GM12878 (cell line): ENCODE data around the gene SPRTN. TPM values are rescaled to one million over a fixed set of nuclear protein-coding genes. Genes with fewer than 3 reads are reported as not detected.

Experiments
- ATAC-seq: fragments of 200-7000 bp; cut with Tn5 transposase; 3 replicates; pipeline ENCODE4 v1.9.1; 2020; ENCODE audit warnings: mild to moderate bottlenecking, moderate library complexity
- BruUV-seq: library from RNA; stranded (reverse); fragments of 400-500 nt; replicated peaks from 2 replicates; lab custom pipeline; 2021; lab: Mats Ljungman, UMichigan
- CTCF ChIA-PET: fragments of 300-600 bp; sonication (Branson Sonifier 250); formaldehyde crosslinking; extraction: SDS; loops from one replicate; lab custom pipeline; 2021; ENCODE audit warnings: inconsistent platforms; lab: Yijun Ruan, JAX
- POLR2A ChIA-PET: fragments of 350-600 bp; formaldehyde crosslinking; extraction: SDS; loops from one replicate; lab custom pipeline; 2021; ENCODE audit warnings: inconsistent platforms; lab: Charles Lee
- RAD21 ChIA-PET: fragments of 300-600 bp; sonication (Branson Sonifier 250); formaldehyde crosslinking; loops from one replicate; lab custom pipeline; 2023; ENCODE audit warnings: antibody characterized with exemption; ENCODE audit not compliant: unreplicated experiment; lab: Charles Lee
- SMC1A ChIA-PET: fragments of 300-600 bp; sonication (Branson Sonifier 250); formaldehyde crosslinking; loops from one replicate; lab custom pipeline; 2023; ENCODE audit not compliant: unreplicated experiment, uncharacterized antibody; lab: Charles Lee
- DNase-seq: peaks from one replicate; pipeline ENCODE4 v3.0.0-alpha.2; 2011; ENCODE audit warnings: low read depth, low spot score
- FAIRE-seq: peaks from 3 replicates; lab custom pipeline; 2011; peaks lifted over from hg19 to GRCh38; lab: Jason Lieb, UNC
- H2AFZ ChIP-seq: 2 replicates; pipeline ENCODE4 v1.6.0; 2011; ENCODE audit warnings: low read depth, low read length, control low read depth; ENCODE audit not compliant: control insufficient read depth
- H3K27ac ChIP-seq: 2 replicates; pipeline ENCODE4 v1.5.1; 2011; ENCODE audit warnings: control low read depth; ENCODE audit not compliant: control insufficient read depth, insufficient read depth
- H3K27me3 ChIP-seq, 2 experiments: replicated peaks in 1 of 2; 2 replicates each; pipeline versions ENCODE4 v1.6.0 to v1.6.1; 2011; ENCODE audit warnings: low read length in 1 of 2; ENCODE audit not compliant: control insufficient read depth in 2 of 2, insufficient read depth in 2 of 2
- H3K36me3 ChIP-seq, 2 experiments: 2 replicates each; pipeline ENCODE4 v1.5.1; 2011; ENCODE audit warnings: low read length in 1 of 2; ENCODE audit not compliant: control insufficient read depth in 2 of 2, insufficient read depth in 2 of 2
- H3K4me1 ChIP-seq: 2 replicates; pipeline ENCODE4 v1.6.1; 2011; ENCODE audit warnings: mild to moderate bottlenecking, low read length, moderate library complexity, mixed read lengths; ENCODE audit not compliant: control insufficient read depth, insufficient read depth
- H3K4me2 ChIP-seq: 2 replicates; pipeline ENCODE4 v1.6.0; 2011; ENCODE audit warnings: control low read depth; ENCODE audit not compliant: control insufficient read depth, insufficient read depth
- H3K4me3 ChIP-seq: fragments of 200-600 bp; sonication (generic); 2 replicates; pipeline ENCODE4 v1.5.1; 2016
- H3K79me2 ChIP-seq: 2 replicates; pipeline ENCODE4 v1.6.0; 2011; ENCODE audit warnings: low read length; ENCODE audit not compliant: control insufficient read depth, insufficient read depth
- H3K9ac ChIP-seq: 2 replicates; pipeline ENCODE4 v1.8.0; 2011; ENCODE audit warnings: low read length, control low read depth, mixed read lengths; ENCODE audit not compliant: control insufficient read depth, insufficient read depth
- H3K9me3 ChIP-seq: replicated peaks from 3 replicates; pipeline ENCODE4 v1.5.1; 2011; ENCODE audit warnings: mild to moderate bottlenecking, low read length; ENCODE audit not compliant: control insufficient read depth, insufficient read depth
- H4K20me1 ChIP-seq: 2 replicates; pipeline ENCODE4 v1.6.0; 2011; ENCODE audit not compliant: control insufficient read depth, insufficient read depth
- ATF7 ChIP-seq: fragments of 450-650 bp; IDR thresholded peaks from 2 replicates; pipeline ENCODE4 v1.6.1; 2016; ENCODE audit warnings: low read depth, mild to moderate bottlenecking
- BHLHE40 ChIP-seq, 2 experiments: fragments of 450-650 bp in 1 of 2; IDR thresholded peaks; 2 replicates each; pipeline ENCODE4 v1.6.1; 2011 to 2017; ENCODE audit warnings: low read depth in 2 of 2, borderline replicate concordance in 1 of 2, improper control_type of control experiment in 1 of 2, low read length in 1 of 2, mild to moderate bottlenecking in 1 of 2
- IRF5 ChIP-seq: fragments of 450-650 bp; IDR thresholded peaks from 2 replicates; pipeline ENCODE4 v1.6.1; 2017; ENCODE audit warnings: borderline replicate concordance
- JUND ChIP-seq: IDR thresholded peaks from 2 replicates; pipeline ENCODE4 v1.6.1; 2012; ENCODE audit warnings: low read depth, mild to moderate bottlenecking, low read length, improper control_type of control experiment, moderate library complexity
- KAT2A ChIP-seq: conservative IDR thresholded peaks from 2 replicates; pipeline ENCODE4 v1.6.1; 2011; ENCODE audit warnings: low read depth, low read length; ENCODE audit not compliant: control insufficient read depth
- PAX8 ChIP-seq: fragments of 450-650 bp; IDR thresholded peaks from 2 replicates; pipeline ENCODE4 v1.6.1; 2017; ENCODE audit warnings: mild to moderate bottlenecking, moderate library complexity
- SIN3A ChIP-seq: IDR thresholded peaks from 2 replicates; pipeline ENCODE4 v1.6.1; 2012; ENCODE audit warnings: low read depth, low read length, improper control_type of control experiment
- SMAD1 ChIP-seq: fragments of 450-650 bp; IDR thresholded peaks from 2 replicates; pipeline ENCODE4 v1.6.1; 2018; ENCODE audit warnings: mild to moderate bottlenecking, low read depth; ENCODE audit not compliant: partially characterized antibody
- SREBF1 ChIP-seq: IDR thresholded peaks from 2 replicates; pipeline ENCODE4 v1.6.1; 2012; ENCODE audit warnings: mild to moderate bottlenecking, low read length
- STAT3 ChIP-seq: IDR thresholded peaks from 2 replicates; pipeline ENCODE4 v1.6.1; 2011; ENCODE audit warnings: low read depth, low read length, improper control_type of control experiment
- WRNIP1 ChIP-seq: IDR thresholded peaks from 2 replicates; pipeline ENCODE4 v1.6.1; 2011; ENCODE audit warnings: low read depth, low read length, improper control_type of control experiment, borderline replicate concordance
- ZBTB4 ChIP-seq: fragments of 450-650 bp; formaldehyde crosslinking; IDR thresholded peaks from 2 replicates; pipeline ENCODE4 v1.4.0; 2022; ENCODE audit warnings: mild to moderate bottlenecking, moderate library complexity
- ZSCAN29 ChIP-seq: fragments of 450-650 bp; IDR thresholded peaks from 2 replicates; pipeline ENCODE4 v1.6.1; 2017; ENCODE audit warnings: mild to moderate bottlenecking, moderate library complexity
- in situ Hi-C: fragments of 300-500 bp; cut with MboI; formaldehyde crosslinking; loops from 9 replicates; pipeline ENCODE4 v1.14.3; 2018; ENCODE audit warnings: mixed read lengths
- intact Hi-C: fragments of 100-400 bp; cut with micrococcal nuclease; formaldehyde crosslinking; loops from one replicate; pipeline ENCODE4 v1.14.2; 2022; ENCODE audit not compliant: unreplicated experiment
- polyA plus RNA-seq, 11 experiments: library from polyadenylated mRNA; depleted of rRNA in 4 of 11; unstranded in 6 of 11; stranded (reverse) in 5 of 11; fragments of >200 nt; fragmentation: Nextera tagmentation in 4 of 11; fragmentation: Illumina TruSeq in 1 of 11; extraction: Ambion mirVana in 4 of 11; extraction: Trizol in 1 of 11; gene quantifications; 1 replicate in 1 of 11; 2 replicates in 10 of 11; pipeline versions ENCODE4 v1.2.1 to v1.2.3, GENCODE V29; 2011 to 2016; ENCODE audit warnings: inconsistent platforms in 2 of 11, missing spikeins in 2 of 11, low read depth in 1 of 11
- total RNA-seq, 4 experiments: library from RNA; depleted of rRNA in 3 of 4; stranded (reverse); fragments of >200 nt in 3 of 4; fragmentation: Illumina TruSeq in 1 of 4; extraction: Trizol in 1 of 4; gene quantifications; 2 replicates each; pipeline versions ENCODE4 v1.2.1 to v1.2.3, GENCODE V29; 2013 to 2021

The SPRTN gene
- total and polyA plus RNA-seq, 10 of the 15 experiments (the other 5 are each of a cell fraction or from before 2014, with no cell fraction given): 4.4 to 16.5 (median 12.1) TPM

GRCh38 chr1:231386466-231386865 is 48.4 kb downstream of the SPRTN start:
- Histone ChIP-seq H3K27me3 (no peaks in the 10 kb centered on the region), H3K4me1 (no peaks in the 10 kb centered on the region), H3K9ac (no peak overlapping the region), H3K4me2 (no peak overlapping the region), H3K4me3 (no peak overlapping the region), H3K79me2 (peaks cover 40% of the 10 kb centered on the region), H3K36me3 (no peaks in the 10 kb centered on the region), H3K27ac (no peak overlapping the region), H2AFZ (no peak overlapping the region), H3K9me3 (no peaks in the 10 kb centered on the region), H4K20me1 (peaks cover 2% of the 10 kb centered on the region; the same call in 1 of the 2 replicates)
- in situ Hi-C loops: no loop called here
- no peak for ATAC-seq
- SMC1A ChIA-PET: interaction anchor here (1.4 to 2.0 kb wide), 2 partner anchors 11 to 33 kb away, joined by 4 to 9 read pairs; no protein-coding TSS in a partner anchor
- RAD21 ChIA-PET: no interaction called here
- CTCF ChIA-PET: interaction anchor here (1.0 kb wide), 1 partner anchor 12 kb away, joined by 4 read pairs; no protein-coding TSS in a partner anchor
- no TSS peak for BruUV-seq
- intact Hi-C loops: no loop called here
- no peak for FAIRE-seq
- POLR2A ChIA-PET: no interaction called here
- no peak for DNase-seq
- no peak for TF ChIP-seq KAT2A
- TF ChIP-seq PAX8: no peak
- TF ChIP-seq IRF5: no peak
- no peak for TF ChIP-seq BHLHE40 (IDR thresholded peaks at IDR 0.05; ENCODE audit: borderline replicate concordance in 1 of 2, low read depth in 2 of 2, low read length in 1 of 2)
- no peak for TF ChIP-seq WRNIP1
- no peak for TF ChIP-seq ZBTB4 (CRISPR knock-in tag)
- no peak for TF ChIP-seq JUND
- no peak for TF ChIP-seq ATF7
- TF ChIP-seq SMAD1: no peak
- TF ChIP-seq SREBF1: no peak
- TF ChIP-seq STAT3: no peak
- no peak for TF ChIP-seq ZSCAN29
- TF ChIP-seq SIN3A: no peak
